Measurements from ENCODE around the gene RHBDD1.

RHBDD1 gene

DNA sequence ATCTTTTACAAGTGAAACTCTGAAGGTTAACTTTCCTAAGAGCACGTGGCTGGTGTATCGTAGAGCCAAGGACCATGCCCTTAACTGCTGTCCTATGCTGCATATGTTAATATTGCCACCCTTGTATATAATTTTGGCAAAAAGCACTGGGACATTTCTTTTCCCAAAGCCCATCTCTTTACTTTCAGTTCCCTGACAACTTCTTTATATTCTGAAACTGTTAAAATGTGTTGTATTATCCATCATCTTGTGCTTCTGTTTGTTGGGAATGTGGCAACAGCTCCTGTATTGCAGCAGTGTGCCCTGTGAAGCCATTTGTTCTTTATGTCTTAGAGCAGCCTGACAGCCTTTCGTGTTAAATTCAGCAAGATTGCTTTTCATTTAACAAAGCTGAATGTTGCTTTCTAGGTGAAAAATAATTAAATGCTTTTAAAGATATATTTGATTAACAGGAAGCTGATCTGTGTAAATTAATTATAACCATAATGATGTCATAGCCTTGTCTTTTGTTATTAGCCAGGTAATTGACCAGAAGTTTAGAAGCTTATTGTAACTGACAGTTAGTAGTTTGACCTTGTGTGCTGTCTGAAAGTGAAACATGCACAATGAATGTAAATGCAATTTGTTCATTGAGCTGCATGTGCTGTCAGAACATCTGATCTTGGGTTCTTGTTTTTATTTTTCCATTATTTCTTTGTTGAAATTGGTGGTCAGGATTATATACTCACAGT, 9.7 kb downstream of the RHBDD1 start:
- Mint-ChIP-seq H3K27ac (no peak overlapping the region), H3K4me3 (no peak overlapping the region), H3K9me3 (peaks cover 30% of the 10 kb centered on the region), H3K4me1 (no peaks in the 10 kb centered on the region), H3K36me3 (ENCODE audit: low read depth) (peaks cover 39% of the 10 kb centered on the region), H3K27me3 (ENCODE audit: low read depth, poor library complexity) (peaks cover 3% of the 10 kb centered on the region)
- no peak for DNase-seq
- TF ChIP-seq, protein P1, sequence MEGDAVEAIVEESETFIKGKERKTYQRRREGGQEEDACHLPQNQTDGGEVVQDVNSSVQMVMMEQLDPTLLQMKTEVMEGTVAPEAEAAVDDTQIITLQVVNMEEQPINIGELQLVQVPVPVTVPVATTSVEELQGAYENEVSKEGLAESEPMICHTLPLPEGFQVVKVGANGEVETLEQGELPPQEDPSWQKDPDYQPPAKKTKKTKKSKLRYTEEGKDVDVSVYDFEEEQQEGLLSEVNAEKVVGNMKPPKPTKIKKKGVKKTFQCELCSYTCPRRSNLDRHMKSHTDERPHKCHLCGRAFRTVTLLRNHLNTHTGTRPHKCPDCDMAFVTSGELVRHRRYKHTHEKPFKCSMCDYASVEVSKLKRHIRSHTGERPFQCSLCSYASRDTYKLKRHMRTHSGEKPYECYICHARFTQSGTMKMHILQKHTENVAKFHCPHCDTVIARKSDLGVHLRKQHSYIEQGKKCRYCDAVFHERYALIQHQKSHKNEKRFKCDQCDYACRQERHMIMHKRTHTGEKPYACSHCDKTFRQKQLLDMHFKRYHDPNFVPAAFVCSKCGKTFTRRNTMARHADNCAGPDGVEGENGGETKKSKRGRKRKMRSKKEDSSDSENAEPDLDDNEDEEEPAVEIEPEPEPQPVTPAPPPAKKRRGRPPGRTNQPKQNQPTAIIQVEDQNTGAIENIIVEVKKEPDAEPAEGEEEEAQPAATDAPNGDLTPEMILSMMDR (IDR thresholded peaks at IDR 0.05), result no peak

DNA sequence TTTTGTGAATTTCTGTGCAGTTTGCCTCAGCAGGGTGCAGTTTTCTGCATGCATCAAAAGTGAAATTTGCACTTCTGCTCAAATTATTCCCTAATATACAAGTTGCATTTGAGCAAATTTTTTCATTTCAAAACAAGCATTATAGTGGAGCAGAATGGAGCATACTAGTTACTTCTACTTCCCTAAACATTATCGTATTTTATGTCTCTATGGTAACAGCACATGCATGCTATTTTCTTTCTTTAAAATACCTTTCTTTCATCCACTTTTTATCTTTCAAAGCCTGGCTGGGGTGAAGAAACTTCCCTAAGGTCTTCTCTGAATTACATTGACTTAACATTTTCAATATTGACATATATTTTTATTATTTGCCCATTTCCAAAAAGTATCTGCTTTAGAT, 11.2 kb downstream of the RHBDD1 start:
- Mint-ChIP-seq H3K27ac (no peak overlapping the region), H3K9me3 (peaks cover 19% of the 10 kb centered on the region)

DNA sequence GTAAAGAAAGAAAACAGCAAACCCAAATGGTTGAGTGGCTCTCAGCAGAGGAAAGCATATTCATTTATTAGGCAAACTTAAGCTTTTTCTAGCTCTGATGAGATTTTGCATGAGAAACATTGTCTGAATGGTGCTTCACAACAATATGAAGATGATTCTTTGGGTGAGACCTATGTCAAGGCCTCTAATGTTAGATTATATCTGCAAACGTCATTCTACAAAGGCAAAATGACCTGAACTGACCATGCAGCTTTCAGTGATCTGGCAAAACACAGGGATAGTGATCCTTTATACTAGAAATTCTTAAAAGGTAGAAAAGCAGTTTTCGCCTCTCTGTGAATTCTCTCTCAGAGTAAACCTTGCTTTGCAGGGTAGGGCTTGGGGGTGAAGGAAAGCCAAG, 11.7 kb downstream of the RHBDD1 start:
- Mint-ChIP-seq H3K9me3 (peaks cover 14% of the 10 kb centered on the region), H3K27me3 (ENCODE audit: low read depth, poor library complexity) (peaks cover 3% of the 10 kb centered on the region), H3K4me1 (no peaks in the 10 kb centered on the region)

More for the DNA sequence above, 11.2 kb downstream of the RHBDD1 start:
- H3K36me3 Mint-ChIP-seq (ENCODE audit: low read depth), result peaks cover 25% of the 10 kb centered on the region
- no peak overlapping the region for H3K4me3 Mint-ChIP-seq
- H3K27me3 Mint-ChIP-seq (ENCODE audit: low read depth, poor library complexity), result peaks cover 3% of the 10 kb centered on the region
- DNase-seq, result no peak
- H3K4me1 Mint-ChIP-seq, result no peaks in the 10 kb centered on the region
- TF ChIP-seq, protein P1 (IDR thresholded peaks at IDR 0.05), result no peak

DNA sequence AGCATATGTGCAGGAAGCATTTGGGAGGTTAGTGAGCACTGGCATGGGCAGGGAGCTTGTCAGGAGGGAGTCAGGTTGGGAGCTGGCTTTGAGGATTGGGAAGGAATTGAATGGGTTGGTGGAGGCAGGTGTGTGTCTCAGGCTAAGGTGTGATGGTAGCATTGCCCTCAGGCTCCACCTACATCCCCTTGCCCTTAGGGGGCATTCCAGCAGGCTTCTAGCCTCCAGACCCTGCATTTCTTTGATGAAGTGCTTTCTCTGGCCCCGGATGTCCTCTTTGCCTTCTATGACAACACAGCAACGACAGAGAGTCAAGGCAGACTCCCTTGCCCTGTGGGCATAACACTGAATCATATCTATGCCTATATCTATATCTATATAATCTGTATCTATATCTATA, 13.5 kb downstream of the RHBDD1 start:
- peaks cover 2% of the 10 kb centered on the region for H3K36me3 Mint-ChIP-seq (ENCODE audit: low read depth)
- H3K27ac Mint-ChIP-seq, result no peak overlapping the region
- H3K9me3 Mint-ChIP-seq, result no peaks in the 10 kb centered on the region
- H3K4me3 Mint-ChIP-seq, result no peak overlapping the region
- peaks cover 5% of the 10 kb centered on the region for H3K4me1 Mint-ChIP-seq
- peaks cover 3% of the 10 kb centered on the region for H3K27me3 Mint-ChIP-seq (ENCODE audit: low read depth, poor library complexity)
- DNase-seq, result no peak
- TF ChIP-seq, protein P1 (IDR thresholded peaks at IDR 0.05), result no peak

More for the DNA sequence above, 11.7 kb downstream of the RHBDD1 start:
- TF ChIP-seq, protein P1 (IDR thresholded peaks at IDR 0.05), result no peak
- no peak overlapping the region for H3K4me3 Mint-ChIP-seq
- peaks cover 21% of the 10 kb centered on the region for H3K36me3 Mint-ChIP-seq (ENCODE audit: low read depth)
- no peak for DNase-seq
- no peak overlapping the region for H3K27ac Mint-ChIP-seq

DNA sequence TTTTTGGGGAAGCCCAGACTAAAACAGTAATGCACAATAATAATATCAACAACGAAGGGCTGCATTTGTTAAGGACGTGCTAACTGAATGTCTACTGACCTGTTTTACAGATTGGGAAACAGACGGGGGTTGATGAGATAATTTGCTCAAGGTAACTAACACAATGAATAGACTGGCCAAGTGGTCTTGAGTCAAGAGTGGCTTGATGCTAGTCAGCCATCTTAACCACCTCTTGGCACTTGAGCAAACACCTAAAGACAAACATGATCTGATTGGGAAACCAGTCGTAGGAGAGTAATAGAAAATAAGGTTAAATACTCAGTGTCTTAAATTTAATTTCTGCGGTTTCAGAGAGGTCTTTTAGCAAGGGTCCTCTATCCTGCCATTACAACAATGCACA, 14.2 kb downstream of the RHBDD1 start:
- H3K4me1 Mint-ChIP-seq, result peaks cover 5% of the 10 kb centered on the region
- TF ChIP-seq, protein P1 (IDR thresholded peaks at IDR 0.05), result no peak
- H3K36me3 Mint-ChIP-seq (ENCODE audit: low read depth), result no peaks in the 10 kb centered on the region
- H3K4me3 Mint-ChIP-seq, result no peak overlapping the region
- DNase-seq, result no peak
- no peaks in the 10 kb centered on the region for H3K9me3 Mint-ChIP-seq
- no peak overlapping the region for H3K27ac Mint-ChIP-seq
- peaks cover 3% of the 10 kb centered on the region for H3K27me3 Mint-ChIP-seq (ENCODE audit: low read depth, poor library complexity)

DNA sequence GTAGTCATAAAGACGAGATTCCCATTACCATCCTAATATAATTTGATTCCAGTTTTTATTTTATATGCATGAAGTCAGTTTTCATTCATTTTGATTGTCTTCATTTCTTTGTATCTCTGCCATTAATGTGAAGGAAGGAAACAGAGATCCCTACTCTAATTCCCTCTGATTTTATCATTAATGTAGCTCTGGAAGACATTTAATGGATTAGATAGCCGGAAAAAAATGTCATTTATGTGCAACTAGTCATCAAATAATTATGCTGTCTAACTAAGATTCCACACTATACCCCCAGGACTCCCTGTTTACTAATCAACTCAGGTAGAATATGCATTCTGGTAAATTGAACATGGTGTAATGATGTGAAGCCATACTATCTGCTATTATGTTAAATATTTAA, 19.9 kb downstream of the RHBDD1 start:
- no peaks in the 10 kb centered on the region for H3K36me3 Mint-ChIP-seq (ENCODE audit: low read depth)
- no peaks in the 10 kb centered on the region for H3K9me3 Mint-ChIP-seq
- H3K27ac Mint-ChIP-seq, result no peak overlapping the region
- H3K4me1 Mint-ChIP-seq, result peaks cover 5% of the 10 kb centered on the region
- H3K27me3 Mint-ChIP-seq (ENCODE audit: low read depth, poor library complexity), result no peaks in the 10 kb centered on the region
- no peak for DNase-seq
- H3K4me3 Mint-ChIP-seq, result no peak overlapping the region
- TF ChIP-seq, protein P1 (IDR thresholded peaks at IDR 0.05), result no peak
